H9 (cell line): ENCODE measurements around the gene FOXR1. TPM values are rescaled to one million over a fixed set of nuclear protein-coding genes. Genes with fewer than 3 reads are reported as not detected.

Experiments
- DNase-seq: peaks from one replicate; pipeline ENCODE4 v3.0.0-alpha.2; 2017
- H2AFZ ChIP-seq: one replicate; pipeline ENCODE4 v1.6.1; 2013; ENCODE audit warnings: mild to moderate bottlenecking, low read length, control low read depth, moderate library complexity
- H2AK5ac ChIP-seq: 2 replicates; pipeline ENCODE4 v1.6.1; 2013; ENCODE audit warnings: low read length, control low read depth, mixed read lengths; ENCODE audit not compliant: insufficient read length
- H2BK120ac ChIP-seq: one replicate; pipeline ENCODE4 v1.6.1; 2013; ENCODE audit warnings: low read depth, mild to moderate bottlenecking, low read length, control low read depth, inconsistent platforms; ENCODE audit not compliant: poor library complexity, severe bottlenecking
- H2BK12ac ChIP-seq: 2 replicates; pipeline ENCODE4 v1.6.1; 2013; ENCODE audit warnings: low read length, control low read depth, mixed read lengths, low read depth; ENCODE audit not compliant: insufficient read length
- H2BK15ac ChIP-seq: 2 replicates; pipeline ENCODE4 v1.6.1; 2013; ENCODE audit warnings: low read depth, low read length, control low read depth
- H2BK20ac ChIP-seq: one replicate; pipeline ENCODE4 v1.6.1; 2013; ENCODE audit warnings: low read depth, mild to moderate bottlenecking, low read length, control low read depth, inconsistent platforms; ENCODE audit not compliant: poor library complexity, severe bottlenecking
- H2BK5ac ChIP-seq: 2 replicates; pipeline ENCODE4 v1.6.1; 2013; ENCODE audit warnings: low read length, control low read depth, mixed read lengths; ENCODE audit not compliant: insufficient read length
- H3K14ac ChIP-seq: 2 replicates; pipeline ENCODE4 v1.6.1; 2013; ENCODE audit warnings: low read length, control low read depth; ENCODE audit not compliant: insufficient read depth
- H3K18ac ChIP-seq: 2 replicates; pipeline ENCODE4 v1.6.1; 2013; ENCODE audit warnings: low read depth, mild to moderate bottlenecking, mixed read lengths, low read length, control low read depth; ENCODE audit not compliant: insufficient read length
- H3K23ac ChIP-seq: 2 replicates; pipeline ENCODE4 v1.6.1; 2013; ENCODE audit warnings: low read length, control low read depth, mixed read lengths, low read depth; ENCODE audit not compliant: insufficient read length
- H3K23me2 ChIP-seq: 2 replicates; pipeline ENCODE4 v1.6.1; 2013; ENCODE audit warnings: low read depth, mild to moderate bottlenecking, mixed read lengths, low read length, control low read depth; ENCODE audit not compliant: insufficient read length, poor library complexity, severe bottlenecking
- H3K27ac ChIP-seq: 2 replicates; pipeline ENCODE4 v1.5.1; 2013; ENCODE audit warnings: low read length, control low read depth, mixed read lengths, low read depth; ENCODE audit not compliant: insufficient read length
- H3K27me3 ChIP-seq: 2 replicates; pipeline ENCODE4 v1.6.1; 2013; ENCODE audit warnings: low read length, control low read depth, inconsistent platforms; ENCODE audit not compliant: insufficient read depth
- H3K4ac ChIP-seq: 2 replicates; pipeline ENCODE4 v1.6.1; 2013; ENCODE audit warnings: low read depth, mild to moderate bottlenecking, control low read depth, inconsistent platforms, low read length, moderate library complexity
- H3K4me1 ChIP-seq: 2 replicates; pipeline ENCODE4 v1.6.1; 2013; ENCODE audit warnings: low read length, control low read depth, inconsistent platforms; ENCODE audit not compliant: insufficient read depth
- H3K4me2 ChIP-seq: 2 replicates; pipeline ENCODE4 v1.6.1; 2013; ENCODE audit warnings: low read length, control low read depth, mixed read lengths; ENCODE audit not compliant: insufficient read length, insufficient read depth
- H3K56ac ChIP-seq: 2 replicates; pipeline ENCODE4 v1.6.1; 2013; ENCODE audit warnings: low read depth, mild to moderate bottlenecking, mixed read lengths, low read length, control low read depth; ENCODE audit not compliant: insufficient read length
- H3K79me1 ChIP-seq: 2 replicates; pipeline ENCODE4 v1.6.1; 2013; ENCODE audit warnings: low read depth, mild to moderate bottlenecking, moderate library complexity, low read length, control low read depth, inconsistent platforms; ENCODE audit not compliant: insufficient read depth, poor library complexity, severe bottlenecking
- H3K79me2 ChIP-seq: 2 replicates; pipeline ENCODE4 v1.6.1; 2013; ENCODE audit warnings: low read length, control low read depth, inconsistent platforms; ENCODE audit not compliant: insufficient read depth
- H3K9ac ChIP-seq: 2 replicates; pipeline ENCODE4 v1.6.1; 2013; ENCODE audit warnings: low read length, control low read depth, mixed read lengths; ENCODE audit not compliant: insufficient read length; ENCODE audit errors: extremely low read depth
- H3K9me3 ChIP-seq: one replicate; pipeline ENCODE4 v1.6.1; 2013; ENCODE audit warnings: low read depth, low read length, inconsistent platforms; ENCODE audit not compliant: control insufficient read depth
- H3T11ph ChIP-seq: one replicate; pipeline ENCODE4 v1.6.1; 2013; ENCODE audit warnings: mild to moderate bottlenecking, low read length, control low read depth, inconsistent platforms
- H4K20me1 ChIP-seq: one replicate; pipeline ENCODE4 v1.6.1; 2013; ENCODE audit not compliant: control insufficient read depth, insufficient read length, insufficient read depth
- H4K5ac ChIP-seq: 2 replicates; pipeline ENCODE4 v1.6.1; 2013; ENCODE audit warnings: low read depth, mild to moderate bottlenecking, mixed read lengths, low read length, control low read depth; ENCODE audit not compliant: insufficient read length
- H4K8ac ChIP-seq: replicated peaks from 2 replicates; pipeline ENCODE4 v1.6.1; 2013; ENCODE audit warnings: low read length, control low read depth, mixed read lengths, low read depth; ENCODE audit not compliant: insufficient read length
- H4K91ac ChIP-seq: 2 replicates; pipeline ENCODE4 v1.6.1; 2013; ENCODE audit warnings: low read depth, mild to moderate bottlenecking, moderate library complexity, mixed read lengths, low read length, control low read depth; ENCODE audit not compliant: insufficient read length
- H3K27ac Mint-ChIP-seq, 3 experiments: 2 replicates in 2 of 3; 3 replicates in 1 of 3; pipeline ENCODE4 v1.8.0; 2020 to 2021; ENCODE audit warnings: mixed read lengths in 3 of 3, mild to moderate bottlenecking in 1 of 3, moderate library complexity in 1 of 3
- H3K27me3 Mint-ChIP-seq: 2 replicates; pipeline ENCODE4 v1.8.0; 2021; ENCODE audit warnings: low read depth, mild to moderate bottlenecking, moderate library complexity, mixed read lengths
- H3K36me3 Mint-ChIP-seq, 3 experiments: 2 replicates in 2 of 3; 3 replicates in 1 of 3; pipeline ENCODE4 v1.8.0; 2020 to 2021; ENCODE audit warnings: low read depth in 3 of 3, mixed read lengths in 3 of 3; ENCODE audit not compliant: insufficient read depth in 1 of 3
- H3K4me1 Mint-ChIP-seq, 2 experiments: 2 replicates each; pipeline ENCODE4 v1.8.0; 2020; ENCODE audit warnings: mixed read lengths in 2 of 2
- H3K4me3 Mint-ChIP-seq, 2 experiments: 2 replicates in 1 of 2; 3 replicates in 1 of 2; pipeline ENCODE4 v1.8.0; 2020 to 2021; ENCODE audit warnings: mild to moderate bottlenecking in 2 of 2, mixed read lengths in 2 of 2, moderate library complexity in 1 of 2
- H3K9me3 Mint-ChIP-seq, 2 experiments: 2 replicates in 1 of 2; 3 replicates in 1 of 2; pipeline ENCODE4 v1.8.0; 2020; ENCODE audit warnings: mild to moderate bottlenecking in 2 of 2, mixed read lengths in 2 of 2, moderate library complexity in 1 of 2
- CTCF ChIP-seq: fragments of 200-600 bp; sonication (generic); conservative IDR thresholded peaks from 3 replicates; pipeline ENCODE4 v1.8.0; 2021; ENCODE audit warnings: antibody characterized with exemption, mild to moderate bottlenecking
- WGBS: extraction: QIAGEN DNeasy Blood & Tissue Kit; methylation state at CpG from one replicate; pipeline ENCODE4 v1.1.7; 2013; ENCODE audit warnings: missing lambda C conversion rate, low lambda C conversion rate, mixed read lengths; ENCODE audit not compliant: insufficient read length; ENCODE audit errors: extremely low coverage; 5-methylcytosine and 5-hydroxymethylcytosine counted together
- total RNA-seq: library from RNA; stranded (reverse); gene quantifications from 2 replicates; pipeline ENCODE4 v1.2.1, GENCODE V29; 2021

Gene FOXR1
- total RNA-seq, 1 experiment from 2014 or later, result not detected

- H3K23me2 ChIP-seq, result no peaks in the 10 kb centered on the region
Measured at GRCh38 chr11:119006656-119007055, 35.1 kb downstream of the FOXR1 start.

More at GRCh38 chr11:119006656-119007055, 35.1 kb downstream of the FOXR1 start:
- no peak overlapping the region for H4K8ac ChIP-seq
- H2BK15ac ChIP-seq, result no peak overlapping the region
- no peak overlapping the region for H3K4ac ChIP-seq
- H4K20me1 ChIP-seq, result no peaks in the 10 kb centered on the region
- H4K91ac ChIP-seq, result no peak overlapping the region
- H2BK5ac ChIP-seq, result no peak overlapping the region
- no CpG with 5 or more reads among the region's 4 CpGs for WGBS
- H3K4me2 ChIP-seq, result no peak overlapping the region
- H3K27me3 ChIP-seq, result no peaks in the 10 kb centered on the region
- DNase-seq, result no peak
- H3K36me3 Mint-ChIP-seq, result peaks cover 32 to 81% (median 57%) of the 10 kb centered on the region in 3 experiments; a peak in 6 of 7 replicates
- H3K4me1 Mint-ChIP-seq, result no peaks in the 10 kb centered on the region
- no peak overlapping the region for H3K9ac ChIP-seq
- no peak overlapping the region for H3K27ac Mint-ChIP-seq
- H2AFZ ChIP-seq, result no peak overlapping the region
- no peaks in the 10 kb centered on the region for H3K79me2 ChIP-seq
- no peak overlapping the region for H3K14ac ChIP-seq
- no peak overlapping the region for H3K56ac ChIP-seq
- H2BK12ac ChIP-seq, result no peak overlapping the region
- no peaks in the 10 kb centered on the region for H3K9me3 Mint-ChIP-seq
- H2BK120ac ChIP-seq, result no peak overlapping the region
- no peaks in the 10 kb centered on the region for H3K27me3 Mint-ChIP-seq
- H3K27ac ChIP-seq, result no peak overlapping the region
- H3K4me3 Mint-ChIP-seq, result no peak overlapping the region; a peak in 1 of 5 replicates
- H3K23ac ChIP-seq, result no peak overlapping the region
- H2BK20ac ChIP-seq, result no peak overlapping the region
- TF ChIP-seq CTCF, result no peak
- H3K79me1 ChIP-seq, result no peaks in the 10 kb centered on the region
- H4K5ac ChIP-seq, result no peak overlapping the region
- no peak overlapping the region for H2AK5ac ChIP-seq
- H3K18ac ChIP-seq, result no peak overlapping the region
- H3K9me3 ChIP-seq, result no peaks in the 10 kb centered on the region
- no peak overlapping the region for H3T11ph ChIP-seq
- no peaks in the 10 kb centered on the region for H3K4me1 ChIP-seq
